Fibroblast of mammary gland (primary cell): ENCODE results near the gene ASPDH.

Source experiments
- DNase-seq: peaks from one replicate; pipeline ENCODE4 v3.0.0-alpha.2; 2010; ENCODE audit warnings: low read depth
- H3K4me3 ChIP-seq: 2 replicates; pipeline ENCODE4 v1.5.1; 2011; ENCODE audit warnings: low read depth, mild to moderate bottlenecking, low read length, moderate library complexity; ENCODE audit not compliant: control insufficient read depth
- CTCF ChIP-seq: conservative IDR thresholded peaks from 2 replicates; pipeline ENCODE4 v1.5.1; 2011; ENCODE audit warnings: low read depth, low read length, inconsistent platforms; ENCODE audit not compliant: control insufficient read depth, insufficient read depth

The ASPDH gene

DNA sequence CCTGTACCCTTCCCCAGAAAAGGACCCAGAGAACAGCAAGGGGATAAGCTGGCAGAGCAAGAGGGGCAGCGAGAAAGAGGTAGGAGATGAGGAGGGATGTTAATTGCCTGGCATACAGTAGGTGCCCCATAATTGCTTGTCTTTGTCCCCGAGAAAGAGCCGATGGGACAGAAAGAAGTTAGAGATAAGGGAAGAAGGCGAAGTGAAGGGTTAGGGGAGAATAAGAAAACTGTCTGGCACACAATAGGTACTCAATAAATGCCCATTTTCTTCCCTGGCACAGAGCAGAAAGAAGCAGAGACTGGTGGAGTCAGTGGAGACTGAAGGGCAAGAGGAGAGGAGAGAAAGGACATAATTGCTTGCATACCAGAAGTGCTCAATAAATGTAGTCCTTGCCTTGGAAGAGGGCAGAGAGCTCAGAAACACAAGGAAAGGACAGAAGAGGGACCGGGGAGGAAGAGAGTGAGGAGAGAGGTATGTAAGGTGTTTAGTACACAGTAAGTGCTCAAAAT lies 18.6 kb downstream of the ASPDH start:
- TF ChIP-seq CTCF = no peak

DNA sequence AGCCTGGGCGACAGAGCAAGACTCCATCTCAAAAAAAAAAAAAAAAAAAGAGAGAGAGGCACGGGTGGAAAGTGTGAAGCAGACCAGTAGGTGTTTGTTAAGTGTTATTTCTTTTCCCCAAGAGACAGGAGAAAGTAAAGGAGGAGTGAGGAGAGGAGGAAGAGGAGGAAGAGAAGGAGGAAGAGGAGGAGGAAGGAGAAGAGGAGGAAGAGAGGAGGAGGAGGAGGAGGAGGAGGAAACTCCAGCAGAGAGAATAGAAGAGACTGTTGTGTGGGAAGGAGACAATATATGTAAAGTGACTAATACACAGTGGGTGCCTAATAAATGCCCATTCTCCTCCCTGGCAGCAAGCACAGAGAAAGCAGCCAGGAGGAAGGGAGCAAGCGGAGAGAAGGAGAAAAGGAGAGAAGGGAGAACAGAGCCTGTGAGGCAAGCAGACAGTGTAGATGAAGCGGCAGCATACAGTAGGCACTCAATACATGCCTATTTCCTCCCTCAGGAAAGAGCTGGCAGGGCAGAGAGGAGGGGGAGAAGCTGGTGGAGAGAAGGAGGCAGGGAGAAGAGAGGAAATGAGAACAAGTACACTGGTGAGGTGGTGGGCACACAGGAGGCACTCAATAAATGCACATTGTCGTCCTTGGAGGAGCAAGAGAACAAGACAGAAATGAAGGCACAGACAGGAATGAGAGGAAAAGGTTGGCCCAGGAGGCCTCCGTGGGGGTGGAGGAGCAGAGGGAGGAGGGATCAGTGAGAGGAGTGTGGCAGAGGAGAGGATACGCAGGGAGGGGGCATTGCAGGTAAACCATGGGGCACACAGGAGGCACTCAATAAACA lies 19.3 kb downstream of the ASPDH start:
- DNase-seq = no peak
- TF ChIP-seq CTCF = no peak
- H3K4me3 ChIP-seq = no peak overlapping the region

More for the DNA sequence above, 18.6 kb downstream of the ASPDH start:
- no peak for DNase-seq
- no peak overlapping the region for H3K4me3 ChIP-seq

- no peak for DNase-seq
- no peak for TF ChIP-seq CTCF
- no peak overlapping the region for H3K4me3 ChIP-seq
These were observed 20.5 kb downstream of the ASPDH start for GRCh38 chr19:50493171-50493570.

DNA sequence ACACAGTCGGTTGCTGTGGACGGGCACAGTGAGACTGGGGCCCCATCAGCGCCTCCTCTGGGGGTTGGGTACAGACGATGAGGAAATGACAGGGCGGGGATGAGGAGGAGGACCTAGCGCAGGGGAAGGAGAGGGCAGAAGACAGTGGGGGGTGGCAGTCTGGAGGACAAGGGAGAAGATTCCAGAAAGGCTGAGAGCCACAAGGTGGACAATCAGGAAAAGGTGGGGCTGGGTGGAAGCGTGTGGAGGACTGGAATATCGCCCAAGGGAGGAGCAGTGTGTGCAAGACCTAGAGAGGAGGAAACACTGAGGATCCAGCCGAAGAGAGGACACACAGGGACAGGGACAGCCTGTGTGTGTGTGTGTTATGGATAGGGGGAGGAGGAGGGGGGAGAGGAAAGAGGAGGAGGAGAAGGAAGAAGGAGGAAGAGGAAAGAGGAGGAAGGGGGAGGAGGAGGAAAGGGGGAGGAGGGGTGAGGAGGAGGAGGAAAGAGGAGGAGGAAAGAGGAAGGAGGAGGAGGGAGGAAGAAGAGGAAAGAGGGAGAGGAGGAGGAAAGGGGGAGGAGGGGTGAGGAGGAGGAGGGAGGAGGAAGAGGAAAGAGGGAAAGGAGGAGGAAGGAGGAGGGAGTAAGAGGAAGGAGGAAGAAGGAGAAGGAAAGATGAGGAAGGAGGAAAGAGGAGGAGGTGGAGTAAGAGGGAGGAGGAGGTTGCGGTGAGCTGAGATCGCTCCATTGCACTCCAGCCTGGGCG lies 21.2 kb downstream of the ASPDH start:
- no peak overlapping the region for H3K4me3 ChIP-seq
- TF ChIP-seq CTCF = no peak
- DNase-seq = no peak

DNA sequence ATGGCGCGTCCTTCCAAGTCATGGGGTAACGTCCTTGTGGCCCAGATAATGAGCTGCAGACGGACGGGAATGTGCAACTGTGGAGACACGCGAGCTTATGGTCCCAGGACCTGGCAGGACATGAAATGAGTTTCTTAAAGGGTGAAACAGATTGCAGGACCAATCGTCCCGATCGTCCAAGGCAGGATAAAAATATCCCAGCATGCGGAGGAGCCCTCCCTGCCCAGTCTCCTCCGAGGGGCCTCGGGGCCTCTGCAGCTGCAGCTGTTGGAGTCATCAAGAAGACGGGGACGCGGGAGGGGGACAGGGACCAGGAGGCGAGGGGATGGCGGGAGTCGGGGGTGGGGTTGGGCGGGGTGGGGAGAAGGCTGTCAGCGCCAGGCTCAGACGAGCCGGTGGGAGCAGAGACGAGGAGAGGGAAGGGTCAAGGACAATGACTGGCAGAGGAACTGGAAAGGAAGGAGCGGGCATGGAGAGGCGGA lies 22.7 kb downstream of the ASPDH start:
- no peak overlapping the region for H3K4me3 ChIP-seq
- TF ChIP-seq CTCF = no peak
- no peak for DNase-seq

GRCh38 chr19:50490411-50490811 lies 23.3 kb downstream of the ASPDH start:
- no peak overlapping the region for H3K4me3 ChIP-seq
- DNase-seq = no peak
- TF ChIP-seq CTCF = no peak
